GM19452 (cell line): ENCODE data around the gene TLR9.
A peak's percentile ranks its signal among the peaks of the same experiment; 100 is the strongest.

Experiments
- ATAC-seq: cut with Tn5 transposase; IDR thresholded peaks from one replicate; pipeline ENCODE4 v1.9.1; 2021; ENCODE audit not compliant: unreplicated experiment

The TLR9 gene

DNA sequence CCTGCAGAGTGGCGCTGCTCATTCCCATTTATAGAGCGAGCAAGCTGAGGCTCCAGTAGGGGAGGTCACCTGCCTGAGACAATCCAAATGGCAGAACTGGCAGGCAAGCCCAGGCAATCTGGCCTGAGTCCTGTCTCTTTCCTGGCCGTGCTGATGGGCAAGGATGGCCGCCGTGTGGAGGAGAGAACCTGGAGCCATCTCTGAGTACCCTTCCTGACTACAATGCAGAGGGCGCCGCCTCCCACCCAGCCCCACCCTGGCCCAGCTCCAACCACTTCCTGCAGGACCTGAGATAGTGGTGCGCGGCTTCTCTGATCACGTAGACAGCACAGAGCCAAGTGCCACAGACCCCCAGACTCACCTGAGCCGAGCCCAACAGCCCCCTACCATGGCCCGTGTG is 7.0 kb downstream of the TLR9 start:
- ATAC-seq = no peak

DNA sequence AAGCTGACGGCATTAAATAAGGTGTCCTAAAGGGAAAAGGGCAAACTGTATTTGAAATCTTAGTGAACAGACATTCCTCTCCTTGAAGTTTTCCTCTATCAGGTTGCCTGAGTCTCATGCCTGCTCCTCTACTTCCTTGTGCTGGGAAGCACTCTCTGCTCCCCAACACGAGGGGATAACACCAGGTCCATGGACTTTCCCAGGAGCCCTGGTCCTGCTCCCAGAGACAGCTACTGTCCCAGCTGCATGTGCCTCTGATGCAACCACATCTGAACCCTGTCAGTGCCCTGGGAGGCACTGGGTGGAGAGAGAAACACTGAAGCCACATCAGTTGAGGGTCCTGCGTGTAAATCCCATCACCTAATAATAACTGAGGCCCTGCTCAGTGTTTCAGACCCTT is 7.4 kb downstream of the TLR9 start:
- no peak for ATAC-seq

DNA sequence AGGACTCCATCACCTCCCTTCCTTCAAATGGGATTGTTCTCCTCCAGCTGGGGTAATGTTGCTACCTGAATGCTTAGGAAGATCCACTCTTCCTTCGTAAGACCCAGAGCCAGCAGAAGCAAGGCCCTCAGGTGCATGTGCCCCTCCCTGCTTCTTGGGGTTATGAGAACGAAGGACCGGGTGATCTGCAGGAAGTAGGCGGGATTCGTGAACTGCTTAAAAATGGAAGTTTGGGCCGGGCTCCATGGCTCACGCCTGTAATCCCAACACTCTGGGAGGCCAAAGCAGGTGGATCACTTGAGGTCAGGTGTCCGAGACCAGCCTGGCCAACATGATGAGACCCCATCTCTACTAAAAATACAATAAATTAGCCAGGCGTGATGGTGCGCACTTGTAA is 8.0 kb downstream of the TLR9 start:
- ATAC-seq = no peak

DNA sequence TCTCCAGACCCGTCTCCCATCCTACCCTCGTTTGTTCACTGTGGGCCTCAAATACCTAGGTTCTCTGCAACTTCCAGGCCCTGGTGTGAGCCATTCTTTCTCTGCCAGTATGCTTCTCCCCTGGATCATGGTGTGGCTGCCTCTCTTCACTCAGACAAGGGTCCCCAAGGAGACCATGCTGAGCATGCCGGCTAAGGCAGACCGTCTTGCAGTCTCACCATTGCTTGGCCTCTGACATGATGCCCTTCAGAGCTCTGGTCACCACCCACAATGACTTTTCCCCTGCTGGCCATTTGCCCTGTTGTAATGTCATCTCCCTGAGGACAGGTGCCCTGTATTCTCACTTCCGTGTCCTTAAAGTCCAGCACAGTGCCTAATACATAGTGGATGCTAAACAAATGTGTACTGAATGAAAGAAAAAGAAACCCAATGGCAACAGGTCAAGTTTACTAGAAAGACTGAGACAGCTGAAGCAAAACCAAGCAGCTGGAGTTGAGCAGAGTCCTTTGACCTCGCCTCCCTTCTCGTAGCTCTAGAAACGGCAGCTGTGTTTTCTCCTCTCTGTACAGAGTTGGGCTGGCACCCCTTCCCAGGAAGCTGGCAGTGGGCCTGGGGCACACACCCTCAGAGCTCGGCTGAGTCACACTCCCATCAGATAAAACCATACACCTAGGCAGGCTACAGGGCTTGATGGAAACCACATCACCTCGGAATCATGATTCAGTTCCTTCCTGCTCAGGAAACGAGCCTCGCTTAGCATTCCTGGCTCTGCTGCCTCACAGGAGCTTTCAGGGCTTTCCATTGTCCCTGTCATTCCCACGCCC is 8.6 kb downstream of the TLR9 start:
- ATAC-seq = no peak

DNA sequence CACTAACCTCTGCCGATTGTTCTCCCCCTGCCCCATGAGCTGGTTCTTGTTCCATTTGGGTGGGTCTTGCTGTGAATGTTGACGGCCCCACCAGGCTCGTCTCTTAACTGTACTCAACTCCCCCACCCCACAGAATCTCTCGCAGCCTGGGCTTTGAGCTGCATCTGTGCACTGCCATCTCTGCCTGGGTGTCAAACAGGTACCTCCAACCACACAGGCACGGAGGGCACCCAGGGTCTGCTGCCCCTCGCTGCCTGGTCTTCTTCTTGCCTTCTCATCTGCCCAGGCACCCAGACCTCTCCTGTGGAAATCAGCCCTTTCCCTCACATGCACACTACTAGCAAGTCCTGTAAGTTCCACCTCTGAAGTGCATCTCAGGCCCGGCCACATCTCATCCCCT is 10.1 kb downstream of the TLR9 start:
- no peak for ATAC-seq

DNA sequence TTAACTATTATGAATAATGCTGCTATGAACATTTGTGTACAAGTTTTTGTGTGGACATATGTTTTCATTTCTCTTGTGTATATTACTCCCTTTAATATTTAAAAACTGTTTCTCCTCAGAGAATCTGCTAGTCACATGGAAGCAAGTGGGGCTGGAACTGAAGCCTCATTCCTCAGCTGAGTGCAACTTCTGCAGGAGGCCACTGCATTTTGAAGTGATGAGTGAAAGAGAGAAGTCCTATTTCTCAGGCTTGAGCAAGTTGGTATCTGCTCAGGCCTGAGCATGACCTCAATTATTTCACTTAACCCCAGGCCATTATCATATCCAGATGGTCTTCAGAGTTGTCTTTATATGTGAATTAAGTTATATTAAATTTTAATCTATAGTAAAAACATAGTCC is 11.5 kb downstream of the TLR9 start:
- no peak for ATAC-seq

DNA sequence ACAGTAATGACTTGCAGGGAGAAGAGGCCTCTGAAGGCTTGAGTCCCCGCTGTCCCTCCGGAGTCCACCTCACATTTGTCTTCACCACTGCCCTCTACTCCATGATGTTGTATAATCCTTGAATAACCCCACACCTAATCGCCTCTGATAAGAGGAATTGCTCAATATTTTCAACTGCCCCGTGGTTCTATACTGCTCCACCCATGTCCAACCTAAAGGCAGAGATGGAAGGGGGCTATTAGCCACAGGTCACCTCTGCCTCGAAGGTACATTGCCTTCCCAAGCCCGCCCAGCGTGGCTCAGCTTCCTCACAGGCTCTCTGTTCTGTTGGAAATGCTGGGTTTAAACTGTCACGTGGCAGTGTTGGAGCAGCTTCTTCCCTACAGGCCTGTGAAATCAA is 12.4 kb downstream of the TLR9 start:
- no peak for ATAC-seq

DNA sequence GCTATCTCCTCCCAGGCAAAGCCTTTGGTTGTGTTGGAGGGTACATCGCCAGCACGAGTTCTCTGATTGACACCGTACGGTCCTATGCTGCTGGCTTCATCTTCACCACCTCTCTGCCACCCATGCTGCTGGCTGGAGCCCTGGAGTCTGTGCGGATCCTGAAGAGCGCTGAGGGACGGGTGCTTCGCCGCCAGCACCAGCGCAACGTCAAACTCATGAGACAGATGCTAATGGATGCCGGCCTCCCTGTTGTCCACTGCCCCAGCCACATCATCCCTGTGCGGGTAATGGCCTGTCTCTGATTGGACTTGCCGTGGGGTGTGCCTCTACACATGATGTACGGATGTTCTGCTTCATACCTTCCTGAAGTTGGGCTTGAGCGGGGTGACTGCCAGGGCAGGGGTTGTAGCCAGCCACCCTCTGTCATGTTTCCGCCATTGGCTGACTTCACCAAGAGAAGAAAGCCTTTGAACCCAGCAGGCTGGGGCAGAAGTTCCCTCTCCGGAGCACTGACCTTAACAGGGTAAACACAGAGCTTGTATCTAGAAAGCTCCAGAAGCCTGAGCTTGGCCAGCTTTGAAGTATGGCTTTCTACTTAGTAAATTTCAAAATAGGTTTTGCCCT is 14.1 kb downstream of the TLR9 start:
- no peak for ATAC-seq

DNA sequence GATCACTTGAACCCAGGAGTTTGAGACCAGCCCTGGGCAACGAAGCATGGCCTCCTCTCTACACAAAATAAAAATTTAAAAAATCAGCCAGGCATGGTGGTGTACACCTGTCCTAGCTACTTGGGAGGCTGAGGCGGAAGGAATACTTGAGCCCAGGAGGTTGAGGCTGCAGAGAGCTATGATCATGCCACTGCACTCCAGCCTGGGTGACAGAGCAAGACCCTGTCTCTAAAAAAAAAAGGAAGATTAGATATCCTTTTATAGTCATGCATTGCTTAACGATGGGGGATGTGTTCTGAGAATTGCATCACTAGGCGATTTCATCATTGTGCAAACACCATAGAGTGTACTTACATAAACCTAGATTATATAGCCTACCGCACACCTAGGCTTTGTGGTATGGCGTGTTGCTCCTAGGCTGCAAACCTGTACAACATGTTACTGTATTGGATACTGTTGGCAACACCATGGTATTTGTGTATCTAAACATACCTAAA is 14.8 kb downstream of the TLR9 start:
- no peak for ATAC-seq

DNA sequence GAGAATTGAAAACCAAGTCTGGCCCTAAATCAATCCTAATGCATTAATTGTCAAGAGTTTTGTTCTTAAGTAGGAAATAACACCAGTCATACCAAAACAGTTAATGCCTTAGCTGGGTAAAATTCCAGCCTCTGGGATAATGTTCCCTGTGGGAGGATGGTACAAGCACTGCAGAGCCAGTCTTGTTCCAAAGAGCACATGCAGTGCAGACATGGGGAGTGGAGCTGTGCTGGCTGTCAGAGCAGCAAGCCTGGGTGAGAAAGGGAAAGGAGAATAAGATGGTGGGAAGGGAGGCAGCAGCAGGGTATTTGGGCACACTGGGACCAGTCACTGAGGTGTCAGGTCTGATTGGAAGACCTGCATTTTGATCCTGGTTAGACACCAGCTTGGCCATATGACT is 15.4 kb downstream of the TLR9 start:
- ATAC-seq = no peak

DNA sequence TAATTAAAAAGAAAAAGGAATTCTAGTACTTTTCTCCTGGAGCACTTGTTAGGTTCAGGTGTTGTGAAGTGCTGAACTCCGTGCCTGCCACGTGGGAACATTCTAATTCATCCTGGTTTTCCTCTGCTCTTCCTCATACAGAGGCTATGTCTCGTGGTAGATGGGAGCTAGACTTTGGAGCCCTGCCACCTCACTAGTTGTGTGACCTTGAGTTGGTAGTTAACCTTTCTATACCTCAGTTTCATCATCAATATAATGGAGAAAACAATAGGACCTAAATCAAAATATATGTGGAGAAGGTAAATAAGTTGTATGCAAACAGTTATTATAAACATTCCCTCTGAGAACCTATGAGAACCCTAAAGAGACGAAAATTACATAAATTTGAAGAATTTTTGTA is 16.9 kb downstream of the TLR9 start:
- no peak for ATAC-seq

DNA sequence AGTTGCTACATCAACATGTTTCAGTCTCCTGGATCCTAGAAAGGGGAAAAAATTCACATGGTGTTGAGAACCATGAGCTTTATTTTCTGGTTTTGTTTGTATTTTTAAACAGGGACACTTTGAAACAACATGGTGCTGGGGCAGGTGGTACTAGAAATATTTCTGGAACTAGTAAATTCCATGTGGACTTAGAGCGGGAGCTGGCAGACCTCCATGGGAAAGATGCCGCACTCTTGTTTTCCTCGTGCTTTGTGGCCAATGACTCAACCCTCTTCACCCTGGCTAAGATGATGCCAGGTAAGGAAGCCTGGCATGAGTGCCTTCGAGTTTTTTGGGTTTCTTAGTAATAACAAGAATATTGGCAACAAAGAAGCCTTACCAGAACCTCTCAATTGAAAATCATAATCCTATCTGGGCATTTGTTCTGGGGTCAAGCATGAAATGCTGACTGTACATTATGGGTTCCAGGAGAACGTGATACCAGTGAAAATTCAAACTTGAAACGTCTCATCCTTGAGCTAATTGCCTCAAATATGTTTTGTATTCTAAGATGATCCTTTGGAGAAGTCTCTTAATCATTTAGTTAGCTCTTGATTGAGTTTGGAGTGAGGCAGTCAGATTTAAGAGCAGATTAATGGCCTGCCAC is 19.6 kb downstream of the TLR9 start:
- ATAC-seq = no peak

DNA sequence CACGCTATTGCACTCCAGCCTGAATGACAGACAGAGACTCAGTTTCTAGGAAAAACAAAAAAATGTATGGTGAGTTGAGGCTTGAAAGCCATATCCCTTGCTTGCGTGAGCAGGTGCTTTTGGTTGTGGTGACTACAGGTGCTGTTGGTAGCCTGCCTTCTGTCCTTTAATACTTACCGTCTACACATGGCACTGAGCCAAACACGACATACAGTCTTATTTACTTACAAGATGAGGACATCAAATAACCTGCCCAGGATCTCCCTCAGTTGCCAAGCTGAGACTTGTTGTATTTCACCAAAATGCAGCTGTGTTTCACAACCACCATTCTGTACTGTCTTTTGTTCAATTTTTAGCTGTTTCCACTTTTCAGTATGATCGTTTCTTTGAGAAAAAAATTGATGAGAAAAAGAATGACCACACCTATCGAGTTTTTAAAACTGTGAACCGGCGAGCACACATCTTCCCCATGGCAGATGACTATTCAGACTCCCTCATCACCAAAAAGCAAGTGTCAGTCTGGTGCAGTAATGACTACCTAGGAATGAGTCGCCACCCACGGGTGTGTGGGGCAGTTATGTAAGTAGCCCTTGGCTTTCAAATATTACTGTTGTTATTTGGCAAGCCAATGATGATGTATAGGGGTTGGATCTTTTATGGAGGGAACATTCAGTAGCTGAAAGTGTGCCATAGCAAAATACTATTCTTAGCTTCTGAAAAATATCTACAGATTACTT is 20.9 kb downstream of the TLR9 start:
- no peak for ATAC-seq

DNA sequence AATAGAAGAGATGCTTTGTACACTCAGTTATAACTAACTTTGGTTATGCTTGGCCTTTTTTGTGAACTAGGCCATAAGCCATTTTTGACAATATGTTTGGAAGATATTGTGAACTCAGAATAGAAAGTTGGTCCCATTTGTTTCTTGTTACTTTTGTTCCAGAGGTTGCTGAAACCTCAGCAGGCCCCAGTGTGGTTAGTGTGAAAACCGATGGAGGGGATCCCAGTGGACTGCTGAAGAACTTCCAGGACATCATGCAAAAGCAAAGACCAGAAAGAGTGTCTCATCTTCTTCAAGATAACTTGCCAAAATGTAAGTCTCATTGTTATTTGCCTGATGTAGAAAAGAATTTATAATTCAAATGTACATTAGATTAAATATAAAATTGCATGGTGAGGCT is 21.7 kb downstream of the TLR9 start:
- no peak for ATAC-seq

DNA sequence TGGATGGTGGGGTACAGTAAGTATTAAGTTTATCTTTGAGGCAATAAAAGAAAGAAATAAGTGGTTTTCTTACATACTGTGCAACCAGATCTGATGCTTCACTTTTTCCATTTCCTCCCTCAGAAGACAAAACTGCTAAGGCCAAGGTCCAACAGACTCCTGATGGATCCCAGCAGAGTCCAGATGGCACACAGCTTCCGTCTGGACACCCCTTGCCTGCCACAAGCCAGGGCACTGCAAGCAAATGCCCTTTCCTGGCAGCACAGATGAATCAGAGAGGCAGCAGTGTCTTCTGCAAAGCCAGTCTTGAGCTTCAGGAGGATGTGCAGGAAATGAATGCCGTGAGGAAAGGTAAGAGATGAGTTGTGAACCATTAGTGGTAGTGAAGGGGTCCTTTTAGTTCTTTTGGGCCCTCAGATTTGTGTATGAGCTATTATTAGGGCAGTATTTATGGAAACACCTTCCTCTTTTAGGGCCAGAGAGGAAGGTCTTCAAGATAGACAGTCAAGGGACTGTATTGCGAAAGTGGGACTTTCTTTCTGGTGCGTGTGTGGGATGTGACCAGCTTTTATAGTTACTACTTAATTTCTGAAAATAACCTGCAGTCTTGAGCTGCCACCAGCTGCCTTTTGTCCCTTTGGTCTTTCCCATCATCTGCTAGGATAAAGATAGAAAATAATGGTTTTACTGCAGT is 22.9 kb downstream of the TLR9 start:
- ATAC-seq = no peak

DNA sequence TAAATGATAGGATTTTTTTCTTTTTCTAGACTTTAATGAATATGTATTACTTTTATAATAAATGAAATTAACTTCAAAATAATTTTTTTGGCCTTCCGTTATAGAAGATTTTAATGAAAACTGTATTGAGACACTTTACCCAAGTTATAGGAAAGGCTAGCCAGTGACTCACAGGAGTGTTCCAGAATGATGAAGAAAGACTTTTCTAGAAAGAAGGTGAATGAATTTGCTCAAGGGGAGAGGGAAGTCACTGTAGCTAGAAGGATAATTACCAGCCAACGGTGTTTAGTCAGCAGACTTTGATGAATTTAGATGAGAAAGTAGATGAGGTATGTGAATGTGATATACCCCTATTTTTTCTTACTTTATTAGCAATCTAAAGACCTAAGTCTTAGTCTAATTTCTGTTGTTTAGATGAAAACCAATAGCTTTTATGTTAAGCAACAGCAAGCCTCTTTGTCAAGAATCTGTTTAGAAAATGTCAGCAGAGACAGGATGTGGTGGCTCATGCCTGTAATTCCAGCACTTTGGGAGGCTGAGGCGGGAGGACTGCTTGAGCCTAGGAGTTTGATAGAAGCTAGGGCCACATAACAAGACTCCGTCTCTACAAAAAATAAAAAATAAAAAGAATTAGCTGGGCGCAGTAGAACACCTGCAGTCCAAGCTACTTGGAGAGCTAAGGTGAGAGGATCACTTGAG is 24.3 kb downstream of the TLR9 start:
- no peak for ATAC-seq

DNA sequence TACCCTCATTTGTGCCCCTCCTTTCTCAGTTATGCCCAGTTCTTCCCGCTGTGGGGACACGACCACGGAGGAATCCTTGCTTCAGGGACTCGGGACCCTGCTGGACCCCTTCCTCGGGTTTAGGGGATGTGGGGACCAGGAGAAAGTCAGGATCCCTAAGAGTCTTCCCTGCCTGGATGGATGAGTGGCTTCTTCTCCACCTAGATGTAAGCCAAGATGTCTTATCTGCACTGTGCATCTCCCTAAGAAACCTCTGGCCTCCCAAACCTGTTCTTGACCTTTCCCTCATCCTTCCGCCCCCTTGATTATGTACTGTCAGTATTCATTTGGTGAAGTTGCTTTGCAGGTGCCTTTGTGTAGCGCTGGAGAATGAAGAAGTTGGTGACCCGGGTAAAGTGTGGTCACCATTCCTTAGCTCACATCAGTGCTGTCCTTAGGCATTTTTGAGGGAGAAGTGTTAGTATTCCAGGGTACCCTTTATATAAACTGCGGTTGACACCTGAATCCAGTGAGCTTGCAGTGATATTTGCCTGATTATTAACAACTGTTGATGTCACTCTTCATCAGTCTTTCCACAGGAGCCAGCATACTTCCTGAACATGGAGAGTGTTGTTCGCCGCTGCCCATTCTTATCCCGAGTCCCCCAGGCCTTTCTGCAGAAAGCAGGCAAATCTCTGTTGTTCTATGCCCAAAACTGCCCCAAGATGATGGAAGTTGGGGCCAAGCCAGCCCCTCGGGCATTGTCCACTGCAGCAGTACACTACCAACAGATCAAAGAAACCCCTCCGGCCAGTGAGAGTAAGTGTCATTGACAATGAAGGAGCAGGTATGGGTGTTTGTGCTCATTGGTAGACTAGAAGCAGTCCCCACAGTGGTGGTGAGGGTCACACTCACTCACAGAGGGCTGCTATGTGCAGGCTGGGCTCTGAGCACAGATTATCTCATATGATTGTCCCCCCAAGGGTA is 26.5 kb downstream of the TLR9 start:
- ATAC-seq = no peak

DNA sequence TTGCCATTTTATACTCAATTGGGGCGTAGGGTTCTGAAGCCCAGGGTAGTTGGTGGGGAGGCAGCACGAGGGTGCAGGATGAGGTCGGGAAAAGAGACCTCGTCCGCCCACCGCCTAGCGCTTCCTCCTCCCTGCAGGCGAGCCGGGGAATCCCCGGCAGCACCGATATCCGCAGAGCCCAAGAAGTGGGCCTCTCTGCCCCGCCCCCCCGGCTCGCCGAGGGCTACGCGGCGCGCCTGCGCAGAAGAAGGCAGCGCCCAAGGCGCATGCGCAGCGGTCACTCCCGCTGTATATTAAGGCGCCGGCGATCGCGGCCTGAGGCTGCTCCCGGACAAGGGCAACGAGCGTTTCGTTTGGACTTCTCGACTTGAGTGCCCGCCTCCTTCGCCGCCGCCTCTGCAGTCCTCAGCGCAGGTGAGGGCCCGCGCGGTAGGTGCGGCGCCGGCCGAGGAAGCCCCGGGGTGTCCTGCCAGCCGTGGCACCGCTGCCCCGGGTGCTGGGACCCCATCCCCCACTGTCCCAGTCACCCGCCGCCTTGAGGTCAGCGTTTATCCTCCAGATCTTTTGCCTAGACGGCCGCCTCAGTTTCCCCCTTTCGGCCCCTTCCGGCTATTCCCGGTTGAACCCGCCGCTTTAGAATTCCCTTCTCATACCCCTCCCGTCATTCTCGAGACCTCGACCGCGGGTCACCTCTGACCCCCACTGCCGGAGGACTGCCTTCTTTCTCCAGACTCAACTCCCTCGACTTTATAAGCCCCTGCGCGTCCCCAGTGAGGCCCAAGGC is 27.4 kb downstream of the TLR9 start, which contains the start of gene ALAS1:
Gene ALAS1, plus strand, starts transcription at position 319 of the 784 bp plus-strand sequence. CDS start 1,082 bp downstream, outside the sequence.
- peak; percentile 88 for ATAC-seq
